ENCODE measurements around the gene AKR1D1.
"Not testable (repeated sequence)": the region's sequence is repeated elsewhere in the genome, so short reads cannot be mapped to it uniquely, and the experiment has no call there.

DNA sequence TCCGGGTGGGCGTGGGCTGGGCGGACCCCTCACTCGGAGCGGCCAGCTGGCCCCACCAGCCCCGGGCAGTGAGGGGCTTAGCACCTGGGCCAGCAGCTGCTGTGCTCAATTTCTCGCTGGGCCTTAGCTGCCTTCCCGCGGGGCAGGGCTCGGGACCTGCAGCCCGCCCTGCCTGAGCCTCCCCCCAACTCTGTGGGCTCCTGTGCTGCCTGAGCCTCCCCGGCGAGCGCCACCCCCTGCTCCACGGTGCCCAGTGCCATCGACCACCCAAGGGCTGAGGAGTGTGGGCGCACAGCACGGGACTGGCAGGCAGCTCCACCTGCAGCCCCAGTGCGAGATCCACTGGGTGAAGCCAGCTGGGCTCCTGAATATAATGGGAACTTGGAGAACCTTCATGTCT, 70.0 kb downstream of the AKR1D1 start:
- TF ChIP-seq, protein P1, sequence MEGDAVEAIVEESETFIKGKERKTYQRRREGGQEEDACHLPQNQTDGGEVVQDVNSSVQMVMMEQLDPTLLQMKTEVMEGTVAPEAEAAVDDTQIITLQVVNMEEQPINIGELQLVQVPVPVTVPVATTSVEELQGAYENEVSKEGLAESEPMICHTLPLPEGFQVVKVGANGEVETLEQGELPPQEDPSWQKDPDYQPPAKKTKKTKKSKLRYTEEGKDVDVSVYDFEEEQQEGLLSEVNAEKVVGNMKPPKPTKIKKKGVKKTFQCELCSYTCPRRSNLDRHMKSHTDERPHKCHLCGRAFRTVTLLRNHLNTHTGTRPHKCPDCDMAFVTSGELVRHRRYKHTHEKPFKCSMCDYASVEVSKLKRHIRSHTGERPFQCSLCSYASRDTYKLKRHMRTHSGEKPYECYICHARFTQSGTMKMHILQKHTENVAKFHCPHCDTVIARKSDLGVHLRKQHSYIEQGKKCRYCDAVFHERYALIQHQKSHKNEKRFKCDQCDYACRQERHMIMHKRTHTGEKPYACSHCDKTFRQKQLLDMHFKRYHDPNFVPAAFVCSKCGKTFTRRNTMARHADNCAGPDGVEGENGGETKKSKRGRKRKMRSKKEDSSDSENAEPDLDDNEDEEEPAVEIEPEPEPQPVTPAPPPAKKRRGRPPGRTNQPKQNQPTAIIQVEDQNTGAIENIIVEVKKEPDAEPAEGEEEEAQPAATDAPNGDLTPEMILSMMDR (IDR thresholded peaks at IDR 0.05) = not testable (repeated sequence)
- TF ChIP-seq EZH2phosphoT487 (IDR thresholded peaks at IDR 0.05) = not testable (repeated sequence)

Data from neural progenitor cell (in vitro differentiated cells).